CD4-positive, alpha-beta T cell treated with Interleukin-12 subunit alpha and Interleukin-12 subunit beta, for 1 hour (primary cell): ENCODE results near the gene ERH.

Experiments
- DNase-seq: peaks from one replicate; pipeline ENCODE4 v3.0.0-alpha.2; 2020

Gene ERH

GRCh38 chr14:69355154-69355597 lies 42.9 kb downstream of the ERH start:
- no peak for DNase-seq

DNA sequence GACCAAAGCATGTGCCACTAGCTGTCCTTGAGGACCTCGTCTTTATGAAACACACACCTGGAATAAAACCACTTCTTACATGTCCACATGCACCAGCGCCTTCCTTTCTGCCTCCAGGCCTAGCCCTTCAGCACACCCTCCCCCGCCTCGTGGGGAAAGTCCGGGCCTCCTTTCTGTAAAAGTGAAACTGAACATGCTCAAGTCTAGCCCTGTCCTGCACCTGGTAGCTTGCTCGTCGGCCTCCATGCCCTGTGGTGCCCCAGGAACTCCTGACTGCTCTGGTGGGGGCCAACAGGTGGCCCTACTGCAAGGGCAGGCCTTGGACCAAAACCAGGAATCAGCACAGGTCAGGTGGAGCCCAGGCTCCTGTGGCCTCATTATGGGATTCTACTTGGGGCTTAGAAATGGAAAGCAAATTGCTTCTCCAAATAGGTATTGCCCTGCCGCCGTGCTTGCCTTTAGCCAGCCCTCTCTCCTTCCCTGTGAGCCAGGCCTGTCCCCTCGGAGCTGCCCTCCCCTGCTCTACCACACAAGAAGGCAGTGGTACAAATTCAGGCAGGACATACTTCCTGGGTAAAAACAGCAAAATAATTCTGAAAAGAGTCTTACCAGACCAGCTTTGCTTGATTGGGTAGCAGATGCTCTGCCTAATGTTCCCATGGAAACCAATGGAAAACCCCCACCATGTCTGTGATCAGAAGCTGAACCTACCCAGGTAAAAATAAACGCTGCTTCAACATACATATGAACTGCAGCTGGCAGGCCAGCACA lies 43.5 kb downstream of the ERH start:
- DNase-seq = peak; percentile 75

DNA sequence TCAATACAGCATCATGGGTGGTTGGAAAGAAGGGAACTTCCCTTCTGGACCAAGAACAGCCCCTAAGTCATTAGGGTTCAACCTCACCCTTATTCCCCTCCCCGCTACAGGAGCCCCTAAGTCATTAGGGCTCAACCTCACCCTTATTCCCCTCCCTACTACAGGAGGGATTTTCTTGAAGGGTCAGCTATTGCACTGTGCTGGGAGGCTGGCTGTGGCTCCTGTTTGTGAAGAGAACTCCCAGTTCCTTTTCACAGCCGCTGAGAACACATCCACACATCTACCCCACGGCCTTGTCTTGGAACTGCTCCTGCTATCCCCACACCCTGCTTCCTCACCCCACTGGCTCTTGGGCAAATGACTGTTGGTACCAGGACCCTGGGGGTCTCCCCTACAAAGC lies 44.9 kb downstream of the ERH start:
- no peak for DNase-seq

DNA sequence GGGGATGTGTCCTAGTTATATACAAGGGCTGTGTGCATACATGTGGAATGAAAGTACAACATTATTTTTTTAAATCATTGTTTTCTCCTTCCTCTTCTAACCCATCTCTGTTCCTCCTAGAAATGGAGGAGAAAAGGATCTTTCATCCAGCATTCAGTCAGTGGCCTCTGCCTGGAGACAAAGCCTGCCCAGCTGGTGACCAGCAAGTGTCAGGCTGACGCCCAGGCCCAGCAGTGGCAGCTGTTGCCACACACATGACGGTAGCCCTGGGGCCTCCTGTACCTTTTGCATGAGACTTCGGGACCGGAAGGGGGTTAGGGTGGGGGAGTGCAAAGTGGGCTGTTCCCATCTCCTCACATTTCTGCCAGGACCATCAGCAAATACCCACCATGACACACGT lies 46.2 kb downstream of the ERH start:
- DNase-seq = no peak

DNA sequence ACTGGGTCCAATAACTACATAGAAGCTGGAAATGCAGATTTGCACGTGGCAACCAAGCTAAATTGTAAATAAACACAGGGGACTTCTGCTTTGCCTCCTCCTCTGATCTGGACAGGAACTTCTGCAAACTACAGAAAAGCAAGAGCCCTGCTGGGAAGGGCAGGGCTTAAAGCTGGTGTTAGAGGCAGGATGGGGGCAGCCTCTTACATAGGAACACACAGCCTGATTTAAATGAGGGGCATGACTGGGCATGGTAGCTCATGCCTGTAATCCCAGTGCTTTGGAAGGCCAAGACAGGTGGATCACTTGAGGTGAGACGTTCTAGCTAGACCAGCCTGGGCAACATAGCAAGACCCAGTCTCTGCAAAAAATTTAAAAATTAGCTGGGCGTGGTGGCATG lies 46.7 kb downstream of the ERH start:
- no peak for DNase-seq

- no peak for DNase-seq
Measured at GRCh38 chr14:69350892-69351291, 47.2 kb downstream of the ERH start.

DNA sequence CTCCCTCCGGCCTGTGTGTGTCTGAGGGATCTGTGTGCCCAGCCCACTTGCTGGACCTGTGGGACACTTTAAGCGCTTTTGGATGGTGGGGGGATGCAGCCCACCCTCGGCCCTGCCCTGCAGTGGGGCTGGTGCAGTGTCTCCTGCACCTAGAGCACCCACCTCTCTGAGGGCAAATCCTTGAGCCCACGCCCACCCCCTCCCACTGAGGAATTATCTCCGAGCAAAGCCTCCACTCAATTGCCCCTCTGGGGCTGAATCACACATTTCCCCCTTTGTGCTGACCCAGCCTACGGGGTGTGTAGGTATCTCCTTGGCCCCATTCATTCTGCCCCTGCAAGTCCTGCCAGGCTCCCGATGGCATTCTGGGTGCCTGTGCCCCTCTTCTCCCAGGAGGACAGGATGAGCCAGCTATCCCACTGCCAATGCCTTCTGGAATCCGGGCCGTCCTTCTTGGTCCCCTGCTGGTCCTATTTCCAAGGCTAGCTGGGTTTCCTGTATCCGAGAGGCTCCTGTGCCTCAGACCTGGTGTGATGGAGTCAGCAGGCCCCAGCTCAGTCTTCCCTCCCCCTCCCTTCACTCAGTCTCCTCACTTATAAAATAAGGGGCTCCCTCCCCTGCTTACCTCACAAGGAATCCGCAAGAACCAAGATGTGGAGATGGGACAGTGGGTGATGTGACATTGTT lies 48.9 kb downstream of the ERH start:
- DNase-seq = no peak

GRCh38 chr14:69346710-69347109 lies 51.4 kb downstream of the ERH start:
- no peak for DNase-seq

DNA sequence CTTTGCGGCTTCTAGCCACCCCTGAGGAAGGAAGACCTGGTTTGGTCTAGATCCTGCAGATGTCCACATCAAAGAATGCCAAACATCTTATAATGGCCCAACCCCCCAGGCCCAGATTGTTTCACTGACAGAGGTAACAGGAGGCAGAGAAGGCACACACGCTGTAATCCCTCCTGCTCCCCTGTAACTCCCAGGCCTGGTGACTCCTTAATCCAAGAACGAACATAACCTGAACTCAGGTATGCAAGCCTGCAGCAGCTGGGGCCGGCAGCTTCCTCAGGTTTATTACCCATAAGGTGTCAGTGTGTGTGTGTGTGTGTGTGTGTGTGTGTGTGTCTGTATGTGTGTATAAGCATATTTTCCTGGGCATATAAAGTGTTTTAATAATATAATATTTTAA lies 52.7 kb downstream of the ERH start:
- no peak for DNase-seq

GRCh38 chr14:69344171-69344570 lies 53.9 kb downstream of the ERH start:
- no peak for DNase-seq

- no peak for DNase-seq
Measured at GRCh38 chr14:69342928-69343525, 55.1 kb downstream of the ERH start.

DNA sequence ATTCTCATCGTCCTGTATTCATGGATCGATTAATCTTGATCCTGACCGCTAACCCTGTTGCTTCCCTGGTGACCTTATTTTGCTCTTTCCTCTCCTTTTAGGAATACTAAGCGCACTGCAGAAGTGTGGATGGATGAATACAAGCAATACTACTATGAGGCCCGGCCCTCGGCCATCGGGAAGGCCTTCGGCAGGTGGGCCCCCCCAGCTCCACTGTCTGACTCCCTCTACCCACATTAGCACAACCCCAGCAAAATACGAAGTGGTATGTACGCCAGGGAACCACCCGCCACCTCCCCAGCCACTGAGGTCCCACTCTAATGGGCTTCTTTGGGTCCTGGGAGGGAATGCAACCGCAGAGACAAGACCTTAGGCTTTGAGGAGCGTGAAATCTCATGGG lies 58.7 kb downstream of the ERH start:
- DNase-seq = no peak

- DNase-seq = no peak
Measured at GRCh38 chr14:69337984-69338383, 60.1 kb downstream of the ERH start.

- DNase-seq = no peak
Measured at GRCh38 chr14:69335371-69335771, 62.7 kb downstream of the ERH start.

GRCh38 chr14:69334576-69334975 lies 63.5 kb downstream of the ERH start:
- DNase-seq = no peak

DNA sequence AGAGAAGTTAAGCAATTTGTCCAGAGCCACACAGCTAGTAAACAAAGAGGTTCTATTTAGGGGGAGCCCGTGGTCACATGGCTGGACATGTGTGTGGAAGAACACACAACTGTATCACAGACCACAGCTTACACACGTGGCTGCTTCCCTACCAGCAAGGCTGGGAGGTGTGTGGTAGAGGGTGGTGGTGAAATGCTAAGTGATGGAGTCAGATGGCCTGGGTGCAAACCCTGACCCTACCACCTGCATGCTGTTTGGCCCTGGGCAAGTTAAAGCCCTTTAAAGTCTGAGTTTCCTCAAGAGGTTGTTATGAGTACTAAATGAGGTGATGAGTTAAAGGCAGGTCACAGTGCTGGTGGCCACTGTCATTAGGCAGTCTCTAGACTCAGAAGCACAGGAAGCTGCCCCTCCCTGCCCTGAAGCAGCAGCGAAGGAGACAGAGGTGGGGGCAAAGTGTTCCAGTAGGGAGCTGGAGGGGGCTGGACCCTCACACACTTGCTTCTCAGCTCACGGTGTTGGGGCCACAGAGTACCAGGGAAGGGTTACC lies 64.2 kb downstream of the ERH start:
- no peak for DNase-seq

DNA sequence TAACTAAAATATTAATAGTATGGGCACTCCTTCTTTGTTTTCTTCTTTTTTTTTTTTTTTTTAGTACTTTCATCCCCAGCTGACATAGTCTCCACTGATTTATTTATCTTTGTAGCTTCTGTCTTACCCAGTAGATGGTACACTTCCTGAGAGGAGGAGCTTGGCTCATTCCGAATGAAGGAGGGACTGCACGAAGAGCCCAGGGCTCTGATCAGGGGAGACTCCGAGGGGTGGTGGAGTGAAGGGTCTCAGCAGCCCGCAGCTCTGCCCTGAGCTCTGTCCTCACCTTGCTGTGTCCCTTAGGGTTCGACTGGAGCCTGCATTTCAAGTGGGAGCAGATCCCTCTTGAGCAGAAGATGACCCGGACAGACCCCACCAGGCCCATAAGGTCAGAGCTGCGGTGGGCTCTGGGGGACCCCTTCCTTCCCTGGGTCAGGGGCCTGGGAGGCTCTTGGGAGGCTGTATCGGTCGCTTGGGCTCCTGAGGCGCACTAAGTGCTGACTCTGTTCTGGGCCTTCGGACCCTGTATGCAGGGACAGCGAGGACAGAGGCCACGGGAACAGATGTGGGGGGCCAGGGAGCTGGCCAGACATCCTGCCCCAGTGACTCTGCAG lies 65.2 kb downstream of the ERH start:
- no peak for DNase-seq

DNA sequence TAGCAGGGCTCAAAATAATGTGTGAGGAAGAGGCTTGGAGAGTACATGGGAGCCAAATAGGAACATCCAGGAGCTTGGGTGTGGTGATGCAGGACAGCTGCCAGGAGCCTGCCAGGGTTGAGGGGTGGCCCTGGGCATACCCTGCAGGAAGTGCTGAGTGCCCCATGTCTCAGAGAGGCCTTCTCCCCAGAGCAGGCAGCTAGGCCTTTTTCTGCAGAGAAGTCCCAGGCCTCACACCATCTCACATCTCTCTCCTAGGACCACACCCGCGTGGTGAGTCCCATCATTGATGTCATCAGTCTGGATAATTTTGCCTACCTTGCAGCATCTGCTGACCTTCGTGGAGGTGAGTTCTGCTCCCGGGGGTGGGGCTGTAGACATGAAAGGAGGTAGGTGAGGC lies 66.9 kb downstream of the ERH start:
- DNase-seq = no peak
